Activated naive CD8-positive, alpha-beta T cell treated with anti-CD3 and anti-CD28 coated beads for 36 hours (primary cell): ENCODE data around the gene GRPEL1. TPM values are rescaled to one million over a fixed set of nuclear protein-coding genes. Genes with fewer than 3 reads are reported as not detected.

Source experiments
- DNase-seq: peaks from one replicate; pipeline ENCODE4 v3.0.0; 2021
- H3K27ac Mint-ChIP-seq: one replicate; pipeline ENCODE4 v1.8.0; 2022; ENCODE audit warnings: mild to moderate bottlenecking, moderate library complexity, mixed read lengths
- H3K27me3 Mint-ChIP-seq: one replicate; pipeline ENCODE4 v1.8.0; 2022; ENCODE audit warnings: mild to moderate bottlenecking, mixed read lengths
- H3K36me3 Mint-ChIP-seq: one replicate; pipeline ENCODE4 v1.8.0; 2021; ENCODE audit warnings: mild to moderate bottlenecking, mixed read lengths
- H3K4me1 Mint-ChIP-seq: one replicate; pipeline ENCODE4 v1.8.0; 2021; ENCODE audit warnings: mixed read lengths
- H3K4me3 Mint-ChIP-seq: one replicate; pipeline ENCODE4 v1.8.0; 2022; ENCODE audit warnings: mild to moderate bottlenecking, moderate library complexity, mixed read lengths
- H3K9me3 Mint-ChIP-seq: one replicate; pipeline ENCODE4 v1.8.0; 2022; ENCODE audit warnings: mixed read lengths
- total RNA-seq, 2 experiments: library from RNA; stranded (reverse); gene quantifications; one replicate each; pipeline ENCODE4 v1.2.3, GENCODE V29; 2021

GRPEL1 gene
- total RNA-seq, 2 experiments from 2014 or later = 96.6 to 109 TPM

GRCh38 chr4:7019367-7019766, 48.5 kb downstream of the GRPEL1 start:
- Mint-ChIP-seq H3K27ac (no peak overlapping the region), H3K36me3 (peaks cover 16% of the 10 kb centered on the region), H3K4me1 (no peaks in the 10 kb centered on the region), H3K4me3 (no peak overlapping the region), H3K27me3 (no peaks in the 10 kb centered on the region), H3K9me3 (no peaks in the 10 kb centered on the region)
- no peak for DNase-seq

DNA sequence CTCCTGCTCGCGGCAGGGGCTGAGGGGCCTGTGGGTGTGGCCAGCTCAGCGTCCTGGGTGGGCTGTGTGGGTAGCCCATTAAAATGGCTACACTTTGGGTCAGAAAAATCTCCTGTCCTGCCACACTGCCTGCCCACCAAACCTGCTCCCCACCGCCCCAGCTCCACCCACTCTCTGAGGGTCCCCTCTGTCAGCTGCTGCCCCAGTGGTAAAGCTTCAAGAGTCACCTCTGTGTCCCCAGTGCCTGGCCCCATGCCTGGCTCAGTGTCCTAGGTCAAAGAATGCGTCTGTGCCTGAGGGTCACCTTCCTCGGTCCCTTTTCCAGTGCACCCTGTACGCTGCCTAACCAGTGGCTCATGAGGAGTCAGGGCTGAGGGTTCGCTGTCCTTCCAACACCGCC, 49.6 kb downstream of the GRPEL1 start:
- no peak for DNase-seq
- H3K36me3 Mint-ChIP-seq = peaks cover 24% of the 10 kb centered on the region
- H3K9me3 Mint-ChIP-seq = no peaks in the 10 kb centered on the region
- H3K4me3 Mint-ChIP-seq = no peak overlapping the region
- no peaks in the 10 kb centered on the region for H3K27me3 Mint-ChIP-seq
- peaks cover 4% of the 10 kb centered on the region for H3K4me1 Mint-ChIP-seq
- H3K27ac Mint-ChIP-seq = no peak overlapping the region

DNA sequence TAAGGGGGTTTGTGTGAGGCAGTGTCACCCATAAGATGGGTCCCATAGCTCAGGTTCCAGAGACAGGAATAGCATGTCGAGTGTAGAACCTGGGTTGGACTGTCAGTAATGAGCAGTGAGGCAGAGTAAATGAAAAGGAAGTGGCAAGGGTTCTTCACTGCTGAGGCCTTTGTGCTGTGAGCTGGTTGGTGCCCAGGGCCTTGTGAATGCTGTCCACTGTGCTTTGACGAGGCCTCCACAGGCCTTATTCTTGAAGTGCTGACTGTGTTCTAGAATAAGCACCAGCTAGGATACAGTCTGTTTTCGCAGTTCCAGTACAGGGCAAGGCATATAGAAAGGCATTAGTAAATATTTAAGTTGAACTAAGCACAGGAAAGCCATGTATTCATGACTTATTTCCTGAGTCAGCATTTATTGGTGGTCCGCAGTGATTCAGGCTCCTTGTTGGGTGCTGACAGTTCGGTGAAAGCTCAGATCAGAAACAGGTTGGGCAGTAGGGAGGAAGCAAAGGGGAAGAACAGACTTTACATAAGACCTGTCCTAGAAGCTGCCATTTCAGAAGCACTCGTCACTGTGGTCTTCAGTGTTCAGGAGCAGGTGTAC, 50.3 kb downstream of the GRPEL1 start:
- H3K27me3 Mint-ChIP-seq = no peaks in the 10 kb centered on the region
- H3K36me3 Mint-ChIP-seq = peaks cover 27% of the 10 kb centered on the region
- H3K27ac Mint-ChIP-seq = peak overlapping the region; percentile 25
- peaks cover 4% of the 10 kb centered on the region for H3K4me1 Mint-ChIP-seq
- H3K4me3 Mint-ChIP-seq = no peak overlapping the region
- no peaks in the 10 kb centered on the region for H3K9me3 Mint-ChIP-seq
- no peak for DNase-seq

- H3K27me3 Mint-ChIP-seq = no peaks in the 10 kb centered on the region
- H3K9me3 Mint-ChIP-seq = no peaks in the 10 kb centered on the region
- DNase-seq = no peak
- H3K4me1 Mint-ChIP-seq = peaks cover 4% of the 10 kb centered on the region
- H3K4me3 Mint-ChIP-seq = no peak overlapping the region
- no peak overlapping the region for H3K27ac Mint-ChIP-seq
- peaks cover 22% of the 10 kb centered on the region for H3K36me3 Mint-ChIP-seq
Measured at GRCh38 chr4:7016512-7016911, 51.4 kb downstream of the GRPEL1 start.

DNA sequence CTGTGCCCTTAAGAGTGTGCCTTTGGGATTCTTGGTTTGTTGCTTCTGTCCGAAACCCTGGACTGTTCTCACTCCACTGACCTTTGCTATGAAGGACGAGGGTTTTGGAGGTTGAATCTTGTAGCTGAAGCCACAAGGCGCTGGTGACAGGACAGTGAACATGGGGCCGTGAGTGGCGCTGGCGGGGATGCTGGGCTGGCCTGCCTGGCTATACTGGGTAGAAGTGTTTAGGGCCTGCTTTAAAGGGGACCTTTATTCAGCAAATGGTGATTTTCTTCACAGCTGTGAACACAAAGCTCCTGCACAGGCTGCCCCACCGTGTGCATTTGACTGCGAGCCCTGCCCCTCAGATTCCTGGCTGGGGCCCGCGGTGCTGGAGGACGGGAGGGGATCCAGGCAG, 51.8 kb downstream of the GRPEL1 start:
- no peaks in the 10 kb centered on the region for H3K27me3 Mint-ChIP-seq
- peaks cover 4% of the 10 kb centered on the region for H3K4me1 Mint-ChIP-seq
- DNase-seq = no peak
- no peak overlapping the region for H3K27ac Mint-ChIP-seq
- no peak overlapping the region for H3K4me3 Mint-ChIP-seq
- no peaks in the 10 kb centered on the region for H3K9me3 Mint-ChIP-seq
- peaks cover 22% of the 10 kb centered on the region for H3K36me3 Mint-ChIP-seq

DNA sequence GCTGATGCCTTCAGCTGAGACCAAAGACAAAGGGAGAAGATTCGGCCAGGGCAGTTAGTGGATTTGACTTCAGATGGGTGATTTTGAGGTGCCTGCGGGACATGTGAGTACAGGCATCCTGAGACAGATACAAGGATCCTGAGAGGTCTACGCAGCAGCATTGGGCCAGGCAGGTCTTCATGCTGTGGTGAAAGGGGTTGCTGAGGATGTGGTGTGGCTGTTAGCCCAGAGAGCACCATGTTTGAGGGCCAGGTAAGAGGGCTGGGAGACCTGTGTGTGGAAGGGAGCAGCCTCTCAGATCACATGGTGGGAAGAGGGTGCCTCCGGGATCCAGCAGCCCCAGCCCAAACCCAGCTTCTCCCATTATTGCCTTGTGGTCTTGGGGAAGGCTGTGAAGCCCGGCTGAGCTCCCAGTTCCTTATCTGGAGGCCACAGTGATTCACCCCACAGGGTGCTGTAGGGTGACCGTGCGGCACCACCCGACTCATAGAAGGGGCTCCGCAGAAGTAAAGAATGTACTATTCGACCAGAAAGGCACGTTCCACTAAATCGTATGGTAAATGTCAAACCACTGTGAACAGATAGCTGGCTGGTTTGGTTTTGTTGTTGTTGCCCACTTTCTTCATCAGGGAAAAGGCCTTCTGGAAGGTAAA, 52.4 kb downstream of the GRPEL1 start:
- H3K9me3 Mint-ChIP-seq = no peaks in the 10 kb centered on the region
- H3K27me3 Mint-ChIP-seq = no peaks in the 10 kb centered on the region
- H3K27ac Mint-ChIP-seq = peak overlapping the region; percentile 21
- H3K4me1 Mint-ChIP-seq = peaks cover 4% of the 10 kb centered on the region
- no peak for DNase-seq
- peaks cover 22% of the 10 kb centered on the region for H3K36me3 Mint-ChIP-seq
- no peak overlapping the region for H3K4me3 Mint-ChIP-seq

GRCh38 chr4:7014815-7015214, 53.0 kb downstream of the GRPEL1 start:
- no peak for DNase-seq
- peaks cover 25% of the 10 kb centered on the region for H3K36me3 Mint-ChIP-seq
- no peaks in the 10 kb centered on the region for H3K27me3 Mint-ChIP-seq
- H3K4me1 Mint-ChIP-seq = peaks cover 4% of the 10 kb centered on the region
- no peaks in the 10 kb centered on the region for H3K9me3 Mint-ChIP-seq
- H3K27ac Mint-ChIP-seq = peak overlapping the region; percentile 21
- no peak overlapping the region for H3K4me3 Mint-ChIP-seq

DNA sequence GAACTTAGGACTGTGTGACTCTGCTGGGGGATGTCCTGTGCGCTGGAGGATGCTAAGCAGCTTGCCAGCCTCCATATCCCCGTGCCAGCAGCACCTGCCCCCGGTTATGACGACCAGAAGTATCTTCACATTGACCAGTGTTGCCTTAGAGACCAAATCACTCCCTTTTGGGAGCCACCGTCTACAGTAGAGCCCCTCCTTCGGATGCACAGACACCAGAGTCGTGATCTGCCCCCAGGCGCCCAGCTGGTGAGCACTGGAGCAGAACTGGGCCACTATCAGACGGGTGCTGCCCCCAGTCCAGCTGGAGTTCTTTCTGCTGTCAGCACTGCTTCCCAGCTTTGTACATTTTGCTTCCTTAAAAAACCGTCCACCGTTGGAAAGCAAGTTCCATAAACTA, 54.7 kb downstream of the GRPEL1 start:
- Mint-ChIP-seq H3K9me3 (no peaks in the 10 kb centered on the region), H3K27me3 (no peaks in the 10 kb centered on the region)

DNA sequence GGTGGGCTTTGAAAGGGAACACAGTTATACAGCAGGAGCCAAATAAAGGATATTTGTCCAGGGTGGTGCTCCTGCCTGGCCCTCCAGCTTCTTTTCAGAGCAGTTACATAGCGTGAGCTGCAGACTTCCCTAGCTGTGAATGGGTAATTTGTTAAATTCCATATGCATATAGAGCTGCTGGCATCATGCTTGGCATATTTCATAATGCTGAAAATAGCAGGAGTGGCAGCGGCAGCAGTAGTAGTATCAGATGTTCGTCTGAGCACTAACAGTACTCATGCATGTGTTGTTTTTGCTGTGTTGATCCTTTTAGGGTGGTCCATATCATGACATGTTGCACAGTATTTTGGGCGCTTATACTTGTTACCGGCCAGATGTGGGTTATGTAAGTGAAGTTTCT, 58.3 kb downstream of the GRPEL1 start:
- H3K36me3 Mint-ChIP-seq = peaks cover 23% of the 10 kb centered on the region
- no peak overlapping the region for H3K27ac Mint-ChIP-seq
- H3K9me3 Mint-ChIP-seq = no peaks in the 10 kb centered on the region

More for the DNA sequence above, 54.7 kb downstream of the GRPEL1 start:
- Mint-ChIP-seq H3K4me1 (peaks cover 4% of the 10 kb centered on the region), H3K27ac (no peak overlapping the region), H3K4me3 (no peak overlapping the region), H3K36me3 (peaks cover 25% of the 10 kb centered on the region)
- no peak for DNase-seq

More for the DNA sequence above, 58.3 kb downstream of the GRPEL1 start:
- H3K4me1 Mint-ChIP-seq = peaks cover 7% of the 10 kb centered on the region
- H3K27me3 Mint-ChIP-seq = no peaks in the 10 kb centered on the region
- no peak for DNase-seq
- no peak overlapping the region for H3K4me3 Mint-ChIP-seq

Other genes starting within 250 kb of the GRPEL1 start
- gene TBC1D14, start 158.2 kb downstream of the GRPEL1 start, total RNA-seq = 10 to 100 TPM; 38.4 to 39.3 TPM
- gene TADA2B, start 24.7 kb downstream of the GRPEL1 start, total RNA-seq = 10 to 100 TPM; 10.3 to 11.2 TPM
- gene SORCS2, start 124.5 kb upstream of the GRPEL1 start, total RNA-seq = not detected